SK-N-SH (cell line): ENCODE data around the gene ZBTB46.

Source experiments
- GATA2 ChIP-seq: sonication (generic); formaldehyde crosslinking; IDR thresholded peaks from 2 replicates; pipeline ENCODE4 v1.5.0; 2020; ENCODE audit warnings: mild to moderate bottlenecking, missing genetic modification reagents
- MAX ChIP-seq: IDR thresholded peaks from 2 replicates; pipeline ENCODE4 v1.4.0; 2012; ENCODE audit warnings: low read depth
- RFX5 ChIP-seq: IDR thresholded peaks from 2 replicates; pipeline ENCODE4 v1.6.1; 2012; ENCODE audit warnings: mild to moderate bottlenecking, improper control_type of control experiment, low read length
- SIN3A ChIP-seq: IDR thresholded peaks from 2 replicates; pipeline ENCODE4 v1.6.1; 2012; ENCODE audit warnings: low read depth, mild to moderate bottlenecking, low read length, moderate library complexity, borderline replicate concordance
- USF2 ChIP-seq: fragments of 150-350 bp; IDR thresholded peaks from 2 replicates; pipeline ENCODE4 v1.6.1; 2017; ENCODE audit warnings: antibody characterized with exemption, low read length, low read depth, borderline replicate concordance
- YY1 ChIP-seq: IDR thresholded peaks from 2 replicates; pipeline ENCODE4 v1.4.0; 2012; ENCODE audit warnings: low read depth, mild to moderate bottlenecking
- TF ChIP-seq, protein P1 (sequence below): fragments of 200-600 bp; sonication (generic); IDR thresholded peaks from 2 replicates; pipeline ENCODE4 v1.6.1; 2017; ENCODE audit warnings: antibody characterized with exemption, mild to moderate bottlenecking, moderate library complexity
- TF ChIP-seq, protein P2 (sequence below): IDR thresholded peaks from 2 replicates; pipeline ENCODE4 v1.4.0; 2012; ENCODE audit warnings: low read depth, borderline replicate concordance
- TF ChIP-seq, protein P3 (sequence below): IDR thresholded peaks from 2 replicates; pipeline ENCODE4; 2012
- TF ChIP-seq, protein P4 (sequence below): IDR thresholded peaks from 2 replicates; pipeline ENCODE4 v1.4.0; 2012; ENCODE audit warnings: low read depth, borderline replicate concordance
- TF ChIP-seq, protein P5 (sequence below): fragments of 150-350 bp; IDR thresholded peaks from 2 replicates; pipeline ENCODE4 v1.6.1; 2016; ENCODE audit warnings: mild to moderate bottlenecking, low read depth, low read length

DNA sequence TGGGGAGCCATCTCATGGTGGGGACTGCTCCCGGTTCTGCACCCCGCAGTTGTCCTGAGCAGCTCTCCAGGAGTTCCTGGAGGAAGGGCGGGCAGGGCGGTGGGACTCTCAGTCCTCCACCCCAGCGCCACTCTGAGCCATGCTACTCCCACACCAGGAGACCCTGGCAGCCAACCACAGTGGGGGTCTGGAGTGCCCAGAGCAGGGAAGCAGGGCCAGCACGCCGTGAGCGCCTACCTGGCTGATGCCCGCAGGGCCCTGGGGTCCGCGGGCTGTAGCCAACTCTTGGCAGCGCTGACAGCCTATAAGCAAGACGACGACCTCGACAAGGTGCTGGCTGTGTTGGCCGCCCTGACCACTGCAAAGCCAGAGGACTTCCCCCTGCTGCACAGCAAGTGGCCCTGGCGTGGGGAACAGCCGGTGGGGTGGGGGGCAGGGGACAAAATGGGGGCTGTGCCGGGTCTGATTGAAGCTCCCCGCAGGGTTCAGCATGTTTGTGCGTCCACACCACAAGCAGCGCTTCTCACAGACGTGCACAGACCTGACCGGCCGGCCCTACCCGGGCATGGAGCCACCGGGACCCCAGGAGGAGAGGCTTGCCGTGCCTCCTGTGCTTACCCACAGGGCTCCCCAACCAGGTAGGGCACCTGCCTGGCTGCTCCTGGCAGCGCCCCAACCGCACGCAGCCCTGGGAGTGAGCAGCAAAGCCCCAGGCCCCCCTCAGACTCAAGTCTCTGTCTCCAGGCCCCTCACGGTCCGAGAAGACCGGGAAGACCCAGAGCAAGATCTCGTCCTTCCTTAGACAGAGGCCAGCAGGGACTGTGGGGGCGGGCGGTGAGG is 136.3 kb downstream of the ZBTB46 start:
- TF ChIP-seq, protein P1, sequence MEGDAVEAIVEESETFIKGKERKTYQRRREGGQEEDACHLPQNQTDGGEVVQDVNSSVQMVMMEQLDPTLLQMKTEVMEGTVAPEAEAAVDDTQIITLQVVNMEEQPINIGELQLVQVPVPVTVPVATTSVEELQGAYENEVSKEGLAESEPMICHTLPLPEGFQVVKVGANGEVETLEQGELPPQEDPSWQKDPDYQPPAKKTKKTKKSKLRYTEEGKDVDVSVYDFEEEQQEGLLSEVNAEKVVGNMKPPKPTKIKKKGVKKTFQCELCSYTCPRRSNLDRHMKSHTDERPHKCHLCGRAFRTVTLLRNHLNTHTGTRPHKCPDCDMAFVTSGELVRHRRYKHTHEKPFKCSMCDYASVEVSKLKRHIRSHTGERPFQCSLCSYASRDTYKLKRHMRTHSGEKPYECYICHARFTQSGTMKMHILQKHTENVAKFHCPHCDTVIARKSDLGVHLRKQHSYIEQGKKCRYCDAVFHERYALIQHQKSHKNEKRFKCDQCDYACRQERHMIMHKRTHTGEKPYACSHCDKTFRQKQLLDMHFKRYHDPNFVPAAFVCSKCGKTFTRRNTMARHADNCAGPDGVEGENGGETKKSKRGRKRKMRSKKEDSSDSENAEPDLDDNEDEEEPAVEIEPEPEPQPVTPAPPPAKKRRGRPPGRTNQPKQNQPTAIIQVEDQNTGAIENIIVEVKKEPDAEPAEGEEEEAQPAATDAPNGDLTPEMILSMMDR: no peak
- TF ChIP-seq MAX (no peak), USF2 (no peak), YY1 (no peak), SIN3A (no peak), GATA2 (CRISPR knock-in tag) (no peak), RFX5 (no peak)
- TF ChIP-seq, protein P2, sequence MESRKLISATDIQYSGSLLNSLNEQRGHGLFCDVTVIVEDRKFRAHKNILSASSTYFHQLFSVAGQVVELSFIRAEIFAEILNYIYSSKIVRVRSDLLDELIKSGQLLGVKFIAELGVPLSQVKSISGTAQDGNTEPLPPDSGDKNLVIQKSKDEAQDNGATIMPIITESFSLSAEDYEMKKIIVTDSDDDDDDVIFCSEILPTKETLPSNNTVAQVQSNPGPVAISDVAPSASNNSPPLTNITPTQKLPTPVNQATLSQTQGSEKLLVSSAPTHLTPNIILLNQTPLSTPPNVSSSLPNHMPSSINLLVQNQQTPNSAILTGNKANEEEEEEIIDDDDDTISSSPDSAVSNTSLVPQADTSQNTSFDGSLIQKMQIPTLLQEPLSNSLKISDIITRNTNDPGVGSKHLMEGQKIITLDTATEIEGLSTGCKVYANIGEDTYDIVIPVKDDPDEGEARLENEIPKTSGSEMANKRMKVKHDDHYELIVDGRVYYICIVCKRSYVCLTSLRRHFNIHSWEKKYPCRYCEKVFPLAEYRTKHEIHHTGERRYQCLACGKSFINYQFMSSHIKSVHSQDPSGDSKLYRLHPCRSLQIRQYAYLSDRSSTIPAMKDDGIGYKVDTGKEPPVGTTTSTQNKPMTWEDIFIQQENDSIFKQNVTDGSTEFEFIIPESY: no peak
- TF ChIP-seq, protein P3, sequence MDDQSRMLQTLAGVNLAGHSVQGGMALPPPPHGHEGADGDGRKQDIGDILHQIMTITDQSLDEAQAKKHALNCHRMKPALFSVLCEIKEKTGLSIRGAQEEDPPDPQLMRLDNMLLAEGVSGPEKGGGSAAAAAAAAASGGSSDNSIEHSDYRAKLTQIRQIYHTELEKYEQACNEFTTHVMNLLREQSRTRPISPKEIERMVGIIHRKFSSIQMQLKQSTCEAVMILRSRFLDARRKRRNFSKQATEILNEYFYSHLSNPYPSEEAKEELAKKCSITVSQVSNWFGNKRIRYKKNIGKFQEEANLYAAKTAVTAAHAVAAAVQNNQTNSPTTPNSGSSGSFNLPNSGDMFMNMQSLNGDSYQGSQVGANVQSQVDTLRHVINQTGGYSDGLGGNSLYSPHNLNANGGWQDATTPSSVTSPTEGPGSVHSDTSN: no peak
- TF ChIP-seq, protein P4, sequence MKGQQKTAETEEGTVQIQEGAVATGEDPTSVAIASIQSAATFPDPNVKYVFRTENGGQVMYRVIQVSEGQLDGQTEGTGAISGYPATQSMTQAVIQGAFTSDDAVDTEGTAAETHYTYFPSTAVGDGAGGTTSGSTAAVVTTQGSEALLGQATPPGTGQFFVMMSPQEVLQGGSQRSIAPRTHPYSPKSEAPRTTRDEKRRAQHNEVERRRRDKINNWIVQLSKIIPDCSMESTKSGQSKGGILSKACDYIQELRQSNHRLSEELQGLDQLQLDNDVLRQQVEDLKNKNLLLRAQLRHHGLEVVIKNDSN: no peak
- TF ChIP-seq, protein P5, sequence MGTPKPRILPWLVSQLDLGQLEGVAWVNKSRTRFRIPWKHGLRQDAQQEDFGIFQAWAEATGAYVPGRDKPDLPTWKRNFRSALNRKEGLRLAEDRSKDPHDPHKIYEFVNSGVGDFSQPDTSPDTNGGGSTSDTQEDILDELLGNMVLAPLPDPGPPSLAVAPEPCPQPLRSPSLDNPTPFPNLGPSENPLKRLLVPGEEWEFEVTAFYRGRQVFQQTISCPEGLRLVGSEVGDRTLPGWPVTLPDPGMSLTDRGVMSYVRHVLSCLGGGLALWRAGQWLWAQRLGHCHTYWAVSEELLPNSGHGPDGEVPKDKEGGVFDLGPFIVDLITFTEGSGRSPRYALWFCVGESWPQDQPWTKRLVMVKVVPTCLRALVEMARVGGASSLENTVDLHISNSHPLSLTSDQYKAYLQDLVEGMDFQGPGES: no peak
